Left ventricle myocardium superior (tissue), 1 donor: ENCODE data around the gene NEURL3. TPM values are rescaled to one million over a fixed set of nuclear protein-coding genes. Genes with fewer than 3 reads are reported as not detected.

Experiments
- ATAC-seq: fragments of 200-7000 bp; cut with Tn5 transposase; one replicate; pipeline ENCODE4 v1.9.1; 2020; ENCODE audit warnings: mild to moderate bottlenecking, moderate library complexity
- DNase-seq: peaks from one replicate; pipeline ENCODE4 v3.0.0-alpha.2; 2020
- intact Hi-C: fragments of 100-400 bp; cut with micrococcal nuclease; formaldehyde crosslinking; loops from one replicate; pipeline ENCODE4 v1.11.0; 2022
- total RNA-seq: library from RNA; stranded (reverse); fragmentation: NEBNext Ultra II Directional; extraction: Animal tissue kit (Norgen Biotek cat#: 25700); gene quantifications from one replicate; pipeline ENCODE4 v1.2.1, GENCODE V29; 2021
- donor health status: DM: no; HTN: yes; CAD: no; lungs with severe emphysema.

NEURL3 gene
- total RNA-seq, 1 donor from 2014 or later: not detected

- no peak for DNase-seq
- intact Hi-C loops: no loop called here
- ATAC-seq: no peak
Observed at GRCh38 chr2:96541398-96542152, 36.4 kb upstream of the NEURL3 start.

- peak; percentile 20 for DNase-seq
- ATAC-seq: no peak
- intact Hi-C loops: no loop called here
Observed at GRCh38 chr2:96540136-96540535, 35.0 kb upstream of the NEURL3 start.

- DNase-seq: no peak
- intact Hi-C loops: no loop called here
- ATAC-seq: no peak
Observed at GRCh38 chr2:96539215-96539920, 34.2 kb upstream of the NEURL3 start.

- ATAC-seq (peak; percentile 6), DNase-seq (peak; percentile 89)
- intact Hi-C loops: no loop called here
Observed at GRCh38 chr2:96538487-96539214, 33.5 kb upstream of the NEURL3 start.

GRCh38 chr2:96537734-96538486 is 32.8 kb upstream of the NEURL3 start:
- ATAC-seq (no peak), DNase-seq (no peak)
- intact Hi-C loops: no loop called here

- ATAC-seq (peak; percentile 32), DNase-seq (peak; percentile 85)
- intact Hi-C loops: no loop called here
Observed at GRCh38 chr2:96537066-96537733, 32.0 kb upstream of the NEURL3 start.

GRCh38 chr2:96536445-96537065 is 31.4 kb upstream of the NEURL3 start, which contains the start of gene ARID5A:
ARID5A (plus strand) TSS chr2:96536752; CDS start chr2:96536827, 75 bp downstream.
- peak; percentile 98 for DNase-seq
- intact Hi-C loops: no loop called here
- peak; percentile 78 for ATAC-seq

GRCh38 chr2:96535331-96535730 is 30.2 kb upstream of the NEURL3 start:
- no peak for ATAC-seq
- no peak for DNase-seq
- intact Hi-C loops: no loop called here

GRCh38 chr2:96534701-96535181 is 29.6 kb upstream of the NEURL3 start:
- intact Hi-C loops: no loop called here
- DNase-seq (no peak), ATAC-seq (no peak)

- intact Hi-C loops: no loop called here
- DNase-seq (no peak), ATAC-seq (no peak)
Observed at GRCh38 chr2:96534141-96534540, 29.0 kb upstream of the NEURL3 start.

GRCh38 chr2:96533292-96534073 is 28.3 kb upstream of the NEURL3 start:
- peak; percentile 86 for DNase-seq
- peak; percentile 44 for ATAC-seq
- intact Hi-C loops: no loop called here

- DNase-seq (peak; percentile 32), ATAC-seq (no peak)
- intact Hi-C loops: no loop called here
Observed at GRCh38 chr2:96532641-96533291, 27.6 kb upstream of the NEURL3 start.

GRCh38 chr2:96531872-96532505 is 26.8 kb upstream of the NEURL3 start:
- DNase-seq (peak; percentile 89), ATAC-seq (peak; percentile 55)
- intact Hi-C loops: no loop called here

- DNase-seq (peak; percentile 21), ATAC-seq (no peak)
- intact Hi-C loops: no loop called here
Observed at GRCh38 chr2:96531366-96531765, 26.2 kb upstream of the NEURL3 start.

- intact Hi-C loops: no loop called here
Observed at GRCh38 chr2:96530474-96531357, 25.6 kb upstream of the NEURL3 start.

GRCh38 chr2:96530144-96530430 is 24.9 kb upstream of the NEURL3 start:
- no peak for DNase-seq
- intact Hi-C loops: no loop called here
- ATAC-seq: no peak

More at GRCh38 chr2:96530474-96531357, 25.6 kb upstream of the NEURL3 start:
- ATAC-seq (no peak), DNase-seq (peak; percentile 16)
